ENCODE results near the gene GJA5. TPM values are rescaled to one million over a fixed set of nuclear protein-coding genes. Genes with fewer than 3 reads are reported as not detected.
"Not testable (repeated sequence)": the region's sequence is repeated elsewhere in the genome, so short reads cannot be mapped to it uniquely, and the experiment has no call there.

GJA5 gene
- total RNA-seq, 2 experiments from 2014 or later = not detected

- CTCF ChIA-PET = no interaction called here
- POLR2A ChIA-PET = no interaction called here
Observed at GRCh38 chr1:147735423-147735822, 25.0 kb downstream of the GJA5 start.

- POLR2A ChIA-PET, CTCF ChIA-PET: not testable (repeated sequence)
Observed at GRCh38 chr1:147734291-147734841, 26.0 kb downstream of the GJA5 start.

GRCh38 chr1:147729315-147729714 is 31.1 kb downstream of the GJA5 start:
- CTCF ChIA-PET = no interaction called here
- POLR2A ChIA-PET = no interaction called here

GRCh38 chr1:147726168-147726567 is 34.2 kb downstream of the GJA5 start:
- POLR2A ChIA-PET = no interaction called here

GRCh38 chr1:147725685-147726084 is 34.7 kb downstream of the GJA5 start:
- POLR2A ChIA-PET = no interaction called here

More at GRCh38 chr1:147726168-147726567, 34.2 kb downstream of the GJA5 start:
- CTCF ChIA-PET = no interaction called here

GRCh38 chr1:147723691-147724323 is 36.6 kb downstream of the GJA5 start:
- ChIA-PET CTCF (interaction anchor here (1.0 kb wide), 1 partner anchor 9 kb away, joined by 3 read pairs; no protein-coding TSS in a partner anchor), POLR2A (no interaction called here)

More at GRCh38 chr1:147725685-147726084, 34.7 kb downstream of the GJA5 start:
- CTCF ChIA-PET = no interaction called here

- CTCF ChIA-PET = interaction anchor here (1.4 kb wide), 1 partner anchor 170 kb away, joined by 4 read pairs; no protein-coding TSS in a partner anchor
Observed at GRCh38 chr1:147722124-147722523, 38.3 kb downstream of the GJA5 start.

GRCh38 chr1:147721716-147722115 is 38.7 kb downstream of the GJA5 start:
- POLR2A ChIA-PET = no interaction called here
- CTCF ChIA-PET = no interaction called here

More at GRCh38 chr1:147722124-147722523, 38.3 kb downstream of the GJA5 start:
- POLR2A ChIA-PET = no interaction called here

GRCh38 chr1:147720557-147720956 is 39.8 kb downstream of the GJA5 start:
- POLR2A ChIA-PET = no interaction called here
- CTCF ChIA-PET = no interaction called here

GRCh38 chr1:147719711-147720225 is 40.6 kb downstream of the GJA5 start:
- CTCF ChIA-PET = interaction anchor here (0.9 kb wide), 1 partner anchor 173 kb away, joined by 3 read pairs; no protein-coding TSS in a partner anchor
- POLR2A ChIA-PET = no interaction called here

- POLR2A ChIA-PET = no interaction called here
- CTCF ChIA-PET = interaction anchor here (0.9 kb wide), 1 partner anchor 174 kb away, joined by 3 read pairs; no protein-coding TSS in a partner anchor
Observed at GRCh38 chr1:147719029-147719698, 41.2 kb downstream of the GJA5 start.

GRCh38 chr1:147717706-147718097 is 42.7 kb downstream of the GJA5 start:
- CTCF ChIA-PET = no interaction called here
- POLR2A ChIA-PET = no interaction called here

- ChIA-PET POLR2A (no interaction called here), CTCF (no interaction called here)
Observed at GRCh38 chr1:147717051-147717705, 43.2 kb downstream of the GJA5 start.

- ChIA-PET CTCF (interaction anchor here (0.7 kb wide), 1 partner anchor 25 kb away, joined by 3 read pairs; no protein-coding TSS in a partner anchor), POLR2A (no interaction called here)
Observed at GRCh38 chr1:147712605-147713004, 47.8 kb downstream of the GJA5 start.

Other genes starting within 250 kb of the GJA5 start
- 10 to 100 TPM; 26.2 to 27.1 TPM for gene BCL9, start 219.1 kb downstream of the GJA5 start, total RNA-seq
- gene ACP6, start 90.1 kb downstream of the GJA5 start, total RNA-seq = 1 to 10 TPM; 8.0 to 9.0 TPM
- gene GJA8, start 142.2 kb upstream of the GJA5 start, total RNA-seq = not detected
- 10 to 100 TPM; 19.5 to 20.5 TPM for gene GPR89B, start 167.8 kb upstream of the GJA5 start, total RNA-seq